Measurements from ENCODE around the gene IBSP.

DNA sequence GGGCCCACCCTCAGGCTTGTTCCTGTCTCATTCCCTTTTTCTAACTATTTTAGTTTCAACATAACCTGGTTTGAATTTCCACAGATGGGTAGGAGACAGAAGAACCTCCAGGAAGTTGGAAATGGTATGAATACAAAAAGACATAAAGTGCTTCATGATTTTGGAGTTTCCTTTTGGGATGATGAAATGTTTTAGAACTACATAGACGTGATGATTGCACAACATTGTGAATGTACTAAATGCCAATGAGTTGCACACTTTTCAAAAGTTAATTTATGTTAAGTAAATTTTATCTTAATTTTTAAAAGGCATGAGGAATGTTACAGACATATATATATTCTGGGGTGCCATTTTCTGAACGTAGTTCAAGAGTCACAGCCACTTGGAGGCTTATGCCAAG, 41.1 kb upstream of the IBSP start:
- TF ChIP-seq, protein P1, sequence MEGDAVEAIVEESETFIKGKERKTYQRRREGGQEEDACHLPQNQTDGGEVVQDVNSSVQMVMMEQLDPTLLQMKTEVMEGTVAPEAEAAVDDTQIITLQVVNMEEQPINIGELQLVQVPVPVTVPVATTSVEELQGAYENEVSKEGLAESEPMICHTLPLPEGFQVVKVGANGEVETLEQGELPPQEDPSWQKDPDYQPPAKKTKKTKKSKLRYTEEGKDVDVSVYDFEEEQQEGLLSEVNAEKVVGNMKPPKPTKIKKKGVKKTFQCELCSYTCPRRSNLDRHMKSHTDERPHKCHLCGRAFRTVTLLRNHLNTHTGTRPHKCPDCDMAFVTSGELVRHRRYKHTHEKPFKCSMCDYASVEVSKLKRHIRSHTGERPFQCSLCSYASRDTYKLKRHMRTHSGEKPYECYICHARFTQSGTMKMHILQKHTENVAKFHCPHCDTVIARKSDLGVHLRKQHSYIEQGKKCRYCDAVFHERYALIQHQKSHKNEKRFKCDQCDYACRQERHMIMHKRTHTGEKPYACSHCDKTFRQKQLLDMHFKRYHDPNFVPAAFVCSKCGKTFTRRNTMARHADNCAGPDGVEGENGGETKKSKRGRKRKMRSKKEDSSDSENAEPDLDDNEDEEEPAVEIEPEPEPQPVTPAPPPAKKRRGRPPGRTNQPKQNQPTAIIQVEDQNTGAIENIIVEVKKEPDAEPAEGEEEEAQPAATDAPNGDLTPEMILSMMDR (IDR thresholded peaks at IDR 0.05), result no peak
- no peak for TF ChIP-seq POLR2AphosphoS5 (IDR thresholded peaks at IDR 0.05)
- no peak for TF ChIP-seq POLR2A (IDR thresholded peaks at IDR 0.05)

Data from sigmoid colon (tissue), 4 donors.